ENCODE measurements around the gene CD99L2.

The CD99L2 gene

GRCh38 chrX:150763303-150763797, 135.1 kb downstream of the CD99L2 start:
- TF ChIP-seq REST (IDR thresholded peaks at IDR 0.05; ENCODE audit: insufficient read depth in 1 of 2, low read depth in 2 of 2, low read length in 2 of 2) (no peak), POLR2AphosphoS5 (IDR thresholded peaks at IDR 0.05; ENCODE audit: low read depth, low read length) (no peak), TAF1 (IDR thresholded peaks at IDR 0.05; ENCODE audit: borderline replicate concordance, insufficient read depth, low read length) (no peak), FOXP2 (optimal IDR thresholded peaks at IDR 0.05; ENCODE audit: borderline replicate concordance, extremely low read depth, extremely low read length, insufficient read depth) (no peak), SIN3A (IDR thresholded peaks at IDR 0.05; ENCODE audit: borderline replicate concordance, insufficient read depth, low read length) (no peak)

- no peak for TF ChIP-seq POLR2AphosphoS5 (IDR thresholded peaks at IDR 0.05; ENCODE audit: low read depth, low read length)
- TF ChIP-seq FOXP2 (optimal IDR thresholded peaks at IDR 0.05; ENCODE audit: borderline replicate concordance, extremely low read depth, extremely low read length, insufficient read depth) = no peak
- no peak for TF ChIP-seq TAF1 (IDR thresholded peaks at IDR 0.05; ENCODE audit: borderline replicate concordance, insufficient read depth, low read length)
- TF ChIP-seq REST (IDR thresholded peaks at IDR 0.05; ENCODE audit: insufficient read depth in 1 of 2, low read depth in 2 of 2, low read length in 2 of 2) = no peak
These were observed 136.0 kb downstream of the CD99L2 start for GRCh38 chrX:150762258-150763165.

- no peak for TF ChIP-seq SIN3A (IDR thresholded peaks at IDR 0.05; ENCODE audit: borderline replicate concordance, insufficient read depth, low read length)
- TF ChIP-seq FOXP2 (optimal IDR thresholded peaks at IDR 0.05; ENCODE audit: borderline replicate concordance, extremely low read depth, extremely low read length, insufficient read depth) = no peak
- TF ChIP-seq POLR2AphosphoS5 (IDR thresholded peaks at IDR 0.05; ENCODE audit: low read depth, low read length) = no peak
- TF ChIP-seq TAF1 (IDR thresholded peaks at IDR 0.05; ENCODE audit: borderline replicate concordance, insufficient read depth, low read length) = no peak
- no peak for TF ChIP-seq REST (IDR thresholded peaks at IDR 0.05; ENCODE audit: insufficient read depth in 1 of 2, low read depth in 2 of 2, low read length in 2 of 2)
These were observed 136.7 kb downstream of the CD99L2 start for GRCh38 chrX:150761819-150762216.

- TF ChIP-seq POLR2AphosphoS5 (IDR thresholded peaks at IDR 0.05; ENCODE audit: low read depth, low read length) (no peak), SIN3A (IDR thresholded peaks at IDR 0.05; ENCODE audit: borderline replicate concordance, insufficient read depth, low read length) (no peak), TAF1 (IDR thresholded peaks at IDR 0.05; ENCODE audit: borderline replicate concordance, insufficient read depth, low read length) (no peak), REST (IDR thresholded peaks at IDR 0.05; ENCODE audit: insufficient read depth in 1 of 2, low read depth in 2 of 2, low read length in 2 of 2) (no peak), FOXP2 (optimal IDR thresholded peaks at IDR 0.05; ENCODE audit: borderline replicate concordance, extremely low read depth, extremely low read length, insufficient read depth) (no peak)
These were observed 137.2 kb downstream of the CD99L2 start for GRCh38 chrX:150761176-150761818.
